ENCODE measurements around the gene ZBTB6.
"Not testable (repeated sequence)": the region's sequence is repeated elsewhere in the genome, so short reads cannot be mapped to it uniquely, and the experiment has no call there.

ZBTB6 gene

DNA sequence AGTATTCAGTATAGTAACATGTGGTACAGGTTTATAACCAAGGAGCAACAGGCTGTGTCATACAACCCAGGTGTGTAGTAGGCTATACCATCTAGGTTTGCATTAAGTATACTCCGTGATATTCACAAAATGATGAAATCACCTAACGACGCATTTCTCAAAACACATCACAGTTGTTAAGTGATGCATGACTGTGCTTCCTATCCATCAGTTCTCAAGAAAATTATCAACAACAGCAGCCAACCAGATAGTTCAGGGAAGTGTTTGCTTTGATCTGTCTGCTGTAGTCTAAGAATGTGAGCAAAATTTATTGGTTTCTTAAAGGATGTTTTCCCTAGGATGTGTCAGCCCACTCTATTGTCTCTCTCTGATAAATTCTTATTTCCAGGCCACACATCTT is 10.8 kb upstream of the ZBTB6 start:
- DNase-seq, result no peak

DNA sequence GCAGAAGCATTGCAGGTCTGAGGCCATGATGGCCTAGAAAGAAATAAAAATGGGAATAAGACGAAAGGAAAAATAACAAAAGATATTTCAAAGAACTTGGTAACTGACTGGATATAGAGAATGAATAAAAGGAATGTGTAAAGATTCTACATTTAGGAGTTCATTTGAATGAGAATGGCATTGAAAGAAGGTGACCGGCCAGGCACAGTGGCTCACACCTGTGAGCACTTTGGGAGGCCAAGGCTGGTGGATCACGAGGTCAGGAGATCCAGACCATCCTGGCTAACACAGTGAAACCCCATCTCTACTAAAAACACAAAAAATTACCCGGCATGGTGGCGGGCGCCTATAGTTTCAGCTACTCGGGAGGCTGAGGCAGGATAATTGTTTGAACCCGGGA is 9.6 kb upstream of the ZBTB6 start:
- DNase-seq, result no peak

DNA sequence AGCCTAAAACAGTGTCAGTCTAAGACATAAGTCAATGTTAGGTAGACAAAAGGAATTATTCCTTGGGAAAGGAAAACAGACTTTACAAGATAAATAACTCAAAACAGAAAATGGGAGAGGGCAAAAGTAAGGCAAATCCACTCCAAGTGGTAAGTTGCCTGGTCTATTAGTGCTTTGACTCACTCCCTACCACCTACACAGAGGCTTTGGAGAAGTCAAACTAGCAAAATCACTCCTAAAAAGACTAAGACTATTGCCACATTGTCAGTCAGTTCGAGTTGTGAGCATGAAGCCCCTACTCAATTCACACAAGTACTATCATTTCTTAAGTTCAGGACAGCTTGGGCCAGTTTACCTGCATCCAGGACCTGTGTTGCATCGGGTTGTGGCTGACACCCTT is 5.2 kb upstream of the ZBTB6 start:
- DNase-seq, result no peak

DNA sequence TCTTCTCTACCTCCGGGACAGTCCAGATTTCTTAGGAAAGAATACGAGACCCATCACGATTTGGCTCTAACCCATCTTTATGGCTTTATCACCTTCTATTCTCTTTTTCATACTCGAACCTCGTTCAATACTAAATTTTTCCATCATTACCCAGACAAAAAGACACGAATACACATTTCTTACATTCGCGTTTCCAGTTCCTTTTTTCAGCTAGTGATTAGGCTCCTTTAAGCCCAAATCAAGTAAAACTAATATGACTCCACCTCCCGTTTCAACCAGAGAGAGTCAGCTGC is 506 bp downstream of the ZBTB6 start:
- no peak for DNase-seq

DNA sequence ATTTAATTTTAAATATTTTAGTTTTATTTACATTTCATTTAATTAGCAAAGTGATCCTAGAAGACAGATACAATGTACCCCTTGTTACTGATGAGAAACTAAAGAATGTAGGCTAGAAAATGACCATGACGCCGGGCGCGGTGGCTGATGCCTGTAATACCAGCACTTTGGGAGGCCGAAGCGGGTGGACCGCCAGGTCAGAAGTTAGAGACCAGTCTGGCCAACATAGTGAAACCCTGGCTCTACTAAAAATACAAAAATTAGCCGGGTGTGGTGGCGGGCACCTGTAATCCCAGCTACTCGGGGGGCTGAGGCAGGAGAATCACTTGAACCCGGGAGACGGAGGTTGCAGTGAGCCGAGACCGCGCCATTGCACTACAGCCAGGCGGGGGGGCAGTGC is 7.0 kb downstream of the ZBTB6 start:
- DNase-seq, result not testable (repeated sequence)

DNA sequence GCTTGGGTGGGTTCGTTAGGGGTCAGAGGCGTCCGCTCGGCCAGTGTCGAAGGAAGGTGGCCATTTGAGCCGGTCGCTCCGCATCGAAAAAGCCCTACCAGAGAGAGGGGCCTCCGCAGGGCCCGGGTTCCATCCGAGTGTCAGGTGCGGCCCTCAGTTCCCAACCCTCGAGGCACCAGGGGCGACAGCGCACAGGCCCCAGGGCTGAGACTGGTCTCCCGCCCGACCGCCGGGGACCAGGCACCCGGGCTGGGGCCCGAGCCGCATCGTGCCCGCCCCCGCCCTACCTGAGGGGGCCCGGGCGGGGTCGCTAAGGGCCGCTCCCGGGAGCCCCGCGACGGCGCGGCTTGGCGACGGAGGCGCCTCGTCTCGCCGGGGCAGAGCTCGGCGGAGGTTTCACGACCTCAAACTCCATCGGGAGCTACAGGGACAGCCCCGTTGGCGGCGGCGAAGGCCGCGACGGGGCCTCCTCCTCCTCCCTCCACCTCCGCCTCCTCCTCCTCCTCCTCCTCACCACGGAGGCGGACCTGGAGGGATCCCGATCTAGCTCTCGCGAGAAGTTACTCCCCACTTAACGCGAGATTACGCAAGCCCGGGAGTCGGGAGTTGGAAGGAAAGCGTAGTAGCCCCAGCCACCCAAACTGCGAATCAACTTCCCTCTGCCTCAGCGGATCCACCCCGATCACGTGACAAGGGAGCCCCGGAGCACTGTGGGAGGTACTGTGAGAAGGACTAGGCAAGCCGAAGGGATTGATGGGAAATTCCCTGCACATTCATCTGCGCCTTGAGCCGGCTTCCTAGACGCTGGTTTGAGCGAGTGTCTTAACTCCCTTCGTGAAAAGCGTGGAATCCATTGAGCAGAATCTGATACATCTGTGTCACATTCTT is 8.1 kb downstream of the ZBTB6 start, which contains the start of gene RC3H2:
RC3H2 (minus strand) TSS at position 537 of the 888 bp plus-strand sequence. CDS start 7,850 bp downstream, outside the sequence.
- peak; percentile 100 for DNase-seq

DNA sequence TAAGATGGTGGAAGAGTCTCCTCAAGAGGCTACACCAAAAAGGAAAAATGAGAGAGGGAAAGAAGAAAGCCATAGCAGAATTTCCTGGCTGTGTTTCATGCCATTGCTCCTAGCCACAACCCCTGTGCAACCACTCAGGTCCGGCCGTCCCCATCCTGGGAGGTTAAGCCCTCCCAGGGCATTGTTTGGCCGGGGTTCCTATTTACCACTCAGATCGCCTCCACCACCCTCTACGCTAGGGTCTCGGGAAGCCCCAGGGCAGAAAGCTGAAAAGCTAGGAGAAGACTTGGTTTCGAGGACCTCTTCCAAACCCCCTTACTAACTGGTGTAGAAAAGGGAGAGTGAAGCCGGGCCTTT is 8.7 kb downstream of the ZBTB6 start:
- peak; percentile 60 for DNase-seq

DNA sequence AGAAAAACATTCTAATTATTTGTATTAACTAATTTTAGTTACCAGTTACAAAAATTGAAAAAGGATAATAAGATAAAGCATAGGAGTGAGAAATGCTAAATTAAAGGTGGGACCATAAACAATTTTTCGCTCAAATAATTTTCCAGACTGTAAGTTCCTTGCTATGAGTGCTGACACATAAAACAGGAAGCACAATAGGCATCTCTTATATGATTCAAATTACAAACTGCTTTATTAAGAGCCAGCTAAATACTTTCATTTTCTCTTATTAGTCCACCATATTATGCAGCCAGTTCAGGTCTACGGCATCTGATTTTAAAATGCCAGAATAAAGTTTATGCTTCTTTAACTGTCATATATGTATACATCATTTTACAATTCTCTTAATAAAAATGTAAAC is 12.3 kb downstream of the ZBTB6 start:
- DNase-seq, result no peak

DNA sequence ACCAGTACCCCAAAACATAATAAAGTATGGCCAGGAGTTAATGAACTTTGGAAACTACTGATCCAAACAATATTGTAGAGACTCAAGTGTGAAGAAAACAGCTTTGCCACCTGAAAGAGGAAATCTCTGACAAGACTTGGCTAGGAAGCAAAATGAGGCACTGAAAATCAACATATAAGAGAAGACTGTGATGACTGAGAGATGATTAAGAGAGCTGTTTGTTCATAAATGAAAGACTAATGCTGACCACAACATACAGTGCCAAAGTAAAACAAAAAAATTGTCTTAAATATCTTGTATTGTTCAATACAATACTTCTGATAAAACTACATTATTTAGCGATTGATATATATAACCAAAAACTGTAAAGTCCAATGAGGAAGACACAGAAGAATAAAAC is 15.2 kb downstream of the ZBTB6 start:
- DNase-seq, result no peak

DNA sequence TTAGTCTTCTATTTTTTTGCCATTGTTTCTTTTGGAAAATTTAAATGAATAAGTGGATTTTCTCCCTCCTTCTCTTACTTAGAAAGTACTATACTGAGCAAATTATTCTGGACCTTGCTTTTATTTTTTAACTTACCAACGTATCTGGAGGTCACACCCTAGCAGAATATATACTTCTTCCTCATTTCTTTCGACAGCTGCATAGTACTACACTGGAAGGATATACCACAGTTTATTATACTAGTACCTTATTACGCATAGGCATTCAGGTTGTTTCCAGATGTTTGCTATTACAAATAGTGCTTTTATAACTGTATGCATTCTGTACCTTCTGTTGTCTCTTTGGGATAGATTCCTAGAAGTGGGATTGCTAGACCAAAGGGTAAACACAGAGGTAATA is 24.6 kb downstream of the ZBTB6 start:
- no peak for DNase-seq

DNA sequence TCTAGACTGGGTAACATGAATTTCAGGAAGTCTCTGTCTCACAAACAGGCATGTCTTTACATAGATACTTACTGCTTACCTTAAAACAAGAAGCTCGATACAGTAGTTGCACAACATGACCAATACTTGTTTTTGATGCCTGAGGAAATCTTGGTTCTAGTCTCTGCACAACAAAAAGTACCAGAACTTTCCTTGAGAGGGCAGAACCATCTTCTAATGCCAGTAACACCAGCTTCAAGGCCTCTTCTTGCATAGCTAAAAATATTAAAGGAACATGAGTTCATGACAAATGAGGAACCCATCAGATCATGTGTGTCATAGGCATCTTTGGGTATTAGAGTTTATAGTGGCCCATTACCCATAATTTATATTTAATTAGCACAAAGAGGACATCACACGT is 30.0 kb downstream of the ZBTB6 start:
- no peak for DNase-seq

DNA sequence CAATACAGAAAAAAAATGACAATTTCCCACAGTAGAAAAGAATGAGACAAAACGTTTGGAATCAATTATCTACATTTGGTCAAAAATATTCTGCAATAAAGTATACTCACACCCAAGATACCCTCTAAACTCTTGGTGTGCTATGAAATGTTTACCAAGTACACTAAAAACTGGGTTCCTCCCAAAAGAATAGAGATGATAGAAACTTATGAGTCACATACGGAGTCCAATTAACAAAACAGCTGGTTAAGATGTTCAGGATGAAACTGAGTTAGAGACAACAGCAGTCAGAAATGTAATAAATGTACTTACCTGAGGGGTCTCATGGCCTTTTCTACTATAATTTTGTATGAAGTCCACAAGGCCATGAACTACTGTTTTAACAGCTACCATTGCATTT is 33.7 kb downstream of the ZBTB6 start:
- no peak for DNase-seq

DNA sequence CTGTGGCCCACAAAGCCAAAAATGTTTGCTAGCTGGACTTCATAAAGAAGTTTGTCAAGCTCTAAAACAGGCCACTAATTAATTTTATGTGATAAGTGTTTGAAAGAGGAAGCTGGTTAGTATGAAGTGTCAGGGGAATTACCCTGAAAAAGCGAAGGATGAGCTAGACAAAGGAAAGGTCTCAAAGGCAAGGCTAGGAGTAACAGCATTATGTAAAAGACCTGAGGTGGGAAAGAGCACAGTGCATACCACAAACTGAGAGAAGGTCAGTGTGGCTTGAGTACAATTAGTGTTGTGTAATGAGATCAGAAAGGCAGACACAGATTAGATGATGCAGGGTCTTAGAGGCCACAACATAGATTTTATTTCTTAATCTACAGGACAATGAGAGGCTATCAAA is 37.6 kb downstream of the ZBTB6 start:
- DNase-seq, result peak; percentile 34

DNA sequence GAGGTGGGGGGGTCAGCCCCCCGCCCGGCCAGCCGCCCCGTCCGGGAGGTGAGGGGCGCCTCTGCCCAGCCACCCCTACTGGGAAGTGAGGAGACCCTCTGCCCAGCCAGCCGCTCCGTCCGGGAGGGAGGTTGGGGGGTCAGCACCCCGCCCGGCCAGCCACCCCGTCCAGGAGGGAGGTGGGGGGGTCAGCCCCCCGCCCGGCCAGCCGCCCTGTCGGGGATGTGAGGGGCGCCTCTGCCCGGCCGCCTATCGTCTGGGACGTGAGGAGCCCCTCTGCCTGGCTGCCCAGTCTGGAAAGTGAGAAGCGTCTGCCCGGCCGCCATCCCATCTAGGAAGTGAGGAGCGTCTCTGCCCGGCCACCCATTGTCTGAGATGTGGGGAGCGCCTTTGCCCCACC is 45.8 kb downstream of the ZBTB6 start:
- DNase-seq, result not testable (repeated sequence)

DNA sequence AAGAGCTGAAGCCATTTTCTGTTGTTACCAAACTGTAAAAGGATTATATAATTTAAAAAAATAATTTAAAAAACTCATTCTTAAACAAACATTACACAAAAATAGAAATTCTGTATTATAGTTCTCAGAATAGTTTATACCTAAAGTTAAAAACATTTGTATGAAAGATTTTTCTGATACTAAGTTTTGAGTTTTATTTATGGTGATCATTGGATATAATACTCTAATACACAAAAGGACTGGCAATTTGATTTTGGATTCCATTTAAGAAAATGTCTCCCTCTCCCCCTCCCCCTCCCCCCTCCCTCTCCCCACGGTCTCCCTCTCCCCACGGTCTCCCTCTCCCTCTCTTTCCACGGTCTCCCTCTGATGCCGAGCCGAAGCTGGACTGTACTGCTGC is 47.0 kb downstream of the ZBTB6 start:
- no peak for DNase-seq

DNA sequence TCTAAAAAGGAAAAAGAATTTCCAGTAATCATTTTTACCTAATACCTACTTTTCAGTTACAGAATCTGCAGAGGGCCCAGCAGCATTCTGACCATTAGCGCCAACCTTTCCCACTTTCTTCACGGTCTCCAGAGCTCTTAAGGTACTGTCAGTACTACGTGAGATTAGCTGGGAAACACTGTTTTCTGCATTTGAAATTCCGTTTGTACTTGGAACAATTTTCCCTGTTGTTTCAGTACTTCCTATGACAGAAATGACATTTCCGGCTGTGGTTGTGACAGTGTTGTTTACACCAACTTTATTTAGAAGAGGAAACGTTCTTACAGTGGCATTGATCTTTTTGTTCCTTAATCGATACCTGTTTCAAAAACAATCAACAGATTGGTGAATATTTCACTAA is 47.8 kb downstream of the ZBTB6 start:
- DNase-seq, result no peak

DNA sequence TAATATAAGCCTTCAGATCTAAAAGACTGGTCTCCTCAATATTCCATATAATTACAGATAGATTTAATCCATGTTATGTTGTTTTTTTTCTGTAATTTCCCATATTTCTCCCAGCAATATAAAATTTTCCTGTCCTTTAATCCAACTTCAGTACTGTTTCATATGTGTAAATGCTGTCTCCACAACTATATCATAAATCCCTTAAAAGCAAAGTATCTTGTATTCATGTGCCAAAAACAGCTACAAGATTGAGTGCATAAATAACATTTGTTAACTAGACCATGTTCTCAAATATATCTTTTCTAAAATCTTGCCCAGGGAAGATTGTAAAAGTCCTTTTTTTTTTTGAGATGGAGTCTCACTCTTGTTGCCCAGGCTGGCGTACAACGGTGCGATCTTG is 49.7 kb downstream of the ZBTB6 start:
- no peak for DNase-seq

DNA sequence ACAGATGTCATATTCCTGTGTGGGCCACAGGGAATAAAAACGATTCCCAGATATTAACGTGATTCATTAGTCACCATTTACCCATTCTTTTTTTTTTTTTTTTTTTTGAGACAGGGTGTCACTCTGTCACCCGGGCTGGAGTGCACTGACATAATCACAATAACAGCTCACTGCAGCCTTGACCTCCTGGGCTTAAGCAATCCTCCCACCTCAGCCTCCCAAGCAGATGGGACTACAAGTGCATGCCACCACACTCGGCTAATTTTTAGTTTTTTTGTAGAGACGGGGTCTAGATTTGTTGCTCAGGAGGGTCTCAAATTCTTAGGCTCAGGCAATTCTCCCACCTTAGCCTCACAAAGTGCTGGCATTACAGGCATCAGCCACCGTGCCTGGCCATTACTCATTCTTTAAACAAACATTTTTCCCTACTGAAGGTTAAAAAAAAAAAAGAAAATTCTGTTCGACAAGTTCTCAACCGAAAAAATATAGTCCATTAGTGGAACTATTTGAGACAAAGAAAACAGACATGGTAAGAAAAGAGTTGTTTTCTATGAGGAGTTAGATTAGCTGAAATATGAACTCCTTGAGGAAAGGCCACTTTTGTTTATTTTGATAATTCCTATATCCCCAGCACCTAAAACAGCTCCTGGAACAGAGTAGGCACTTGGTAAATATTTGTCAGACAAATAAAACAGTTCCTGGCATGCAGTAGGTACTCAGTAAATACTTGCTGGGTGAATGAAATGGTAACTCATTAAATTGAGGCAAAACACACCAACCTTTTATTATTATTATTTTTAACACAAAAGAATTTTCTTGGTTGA is 52.6 kb downstream of the ZBTB6 start:
- no peak for DNase-seq

Data from NCI-H82 (cell line).